GM21526 (cell line): Measurements from ENCODE around the gene EXOC6B.
"Not testable (repeated sequence)": the region's sequence is repeated elsewhere in the genome, so short reads cannot be mapped to it uniquely, and the experiment has no call there.

ENCODE experiments used
- ATAC-seq: cut with Tn5 transposase; IDR thresholded peaks from one replicate; pipeline ENCODE4 v1.9.1; 2021; ENCODE audit warnings: moderate library complexity; ENCODE audit not compliant: unreplicated experiment, low FRiP score

EXOC6B gene

DNA sequence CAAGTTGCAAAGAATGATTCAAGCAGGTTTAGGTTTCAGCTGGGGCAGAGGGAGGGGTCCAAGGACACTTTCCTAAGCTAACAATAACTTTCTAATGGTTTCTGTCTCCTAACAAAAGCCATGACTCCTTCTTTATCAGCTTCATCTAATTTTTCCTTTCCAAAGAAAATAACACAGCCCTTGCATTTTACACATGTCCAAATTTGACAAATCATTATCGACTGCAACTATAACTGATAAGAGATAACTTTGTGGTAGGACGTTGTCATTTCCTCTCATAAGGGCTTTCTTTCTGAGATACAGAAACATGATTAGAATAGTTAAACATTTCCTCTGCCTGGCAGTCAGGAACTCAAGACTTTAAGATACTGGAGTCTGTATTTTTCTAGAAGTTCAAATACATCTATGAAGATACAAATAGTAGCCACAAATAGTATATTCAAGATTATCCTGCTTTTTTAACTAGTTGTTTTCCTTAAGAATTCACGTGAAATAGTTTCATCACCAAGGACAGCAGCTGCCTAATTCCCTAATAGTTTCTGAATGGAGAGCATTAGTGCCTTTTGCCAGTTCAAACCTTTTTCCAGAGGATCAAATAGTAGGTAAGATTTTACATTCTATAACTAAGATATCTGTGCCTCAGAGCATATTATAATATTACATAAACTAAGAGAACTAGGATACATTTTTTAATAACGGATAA lies 263.2 kb downstream of the EXOC6B start:
- no peak for ATAC-seq

- ATAC-seq, result no peak
These were observed 264.1 kb downstream of the EXOC6B start for GRCh38 chr2:72561621-72562318.

DNA sequence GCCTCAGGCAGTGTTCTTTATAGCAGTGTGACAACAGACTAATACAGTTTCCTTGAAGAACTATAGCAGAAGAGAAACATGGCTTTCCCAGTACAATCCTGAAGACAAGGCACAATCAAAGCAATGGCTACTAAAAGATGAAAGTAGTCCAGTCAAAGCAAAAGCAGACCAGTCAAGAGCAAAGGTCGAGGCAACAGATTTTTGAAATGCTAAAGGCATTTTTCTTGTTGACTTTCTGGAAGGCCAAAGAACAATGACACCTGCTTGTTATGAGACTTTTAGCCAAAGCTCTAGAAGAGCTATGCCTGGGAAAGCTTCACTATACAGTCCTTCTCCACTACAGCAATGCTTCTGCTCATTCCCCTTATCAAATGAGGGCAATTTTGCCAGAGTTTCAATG lies 269.9 kb downstream of the EXOC6B start:
- no peak for ATAC-seq

- ATAC-seq, result not testable (repeated sequence)
These were observed 270.5 kb downstream of the EXOC6B start for GRCh38 chr2:72555363-72555762.

GRCh38 chr2:72554910-72555309 lies 270.9 kb downstream of the EXOC6B start:
- ATAC-seq, result not testable (repeated sequence)

DNA sequence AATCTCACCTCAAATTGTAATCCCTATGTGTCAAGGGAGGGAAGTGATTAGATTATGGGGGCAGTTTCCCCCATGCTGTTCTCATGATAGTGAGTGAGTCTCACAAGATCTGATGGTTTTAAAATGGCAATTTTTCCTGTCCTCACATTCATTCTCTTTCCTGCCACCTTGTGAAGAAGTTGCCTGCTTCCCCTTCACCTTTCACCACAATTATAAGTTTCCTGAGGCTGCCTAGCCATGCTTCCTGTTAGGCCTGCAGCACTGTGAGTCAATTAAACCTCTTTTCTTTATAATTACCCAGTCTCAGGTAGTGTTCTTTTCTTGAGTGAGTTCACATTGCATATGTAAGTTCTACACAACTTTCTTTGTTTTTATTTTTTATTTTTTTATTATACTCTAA lies 271.5 kb downstream of the EXOC6B start:
- ATAC-seq, result no peak

DNA sequence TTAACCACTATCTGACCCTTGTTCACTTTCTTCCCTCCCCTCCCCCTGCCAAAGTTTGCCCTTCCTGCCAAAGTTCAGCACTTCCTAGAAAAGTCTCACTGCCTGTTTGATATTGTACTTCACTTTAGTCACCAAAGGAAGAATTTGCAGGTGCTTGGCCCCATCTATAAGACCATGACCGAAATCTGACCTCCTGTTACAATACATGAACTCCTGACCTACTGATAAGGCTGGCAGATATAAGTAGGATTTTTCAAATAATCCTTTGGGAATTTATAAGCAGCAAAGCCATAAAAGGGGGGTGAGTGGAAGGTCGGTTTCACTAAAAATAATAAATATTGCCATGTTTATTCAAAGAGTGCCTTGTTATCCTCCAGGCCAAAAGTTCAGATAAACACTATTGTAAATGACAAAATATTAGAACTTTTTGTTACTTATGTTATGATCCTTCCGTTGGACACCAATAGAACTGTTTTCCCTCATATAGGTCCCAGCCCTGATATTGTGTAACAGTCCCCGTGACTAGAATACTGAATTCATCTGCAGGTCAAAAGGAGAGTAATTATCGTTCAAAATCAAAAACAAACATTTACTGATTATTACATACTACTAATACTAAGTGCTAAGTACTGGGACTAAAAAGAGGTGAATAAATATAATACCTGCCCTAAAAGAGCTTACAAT lies 277.6 kb downstream of the EXOC6B start:
- ATAC-seq, result no peak

DNA sequence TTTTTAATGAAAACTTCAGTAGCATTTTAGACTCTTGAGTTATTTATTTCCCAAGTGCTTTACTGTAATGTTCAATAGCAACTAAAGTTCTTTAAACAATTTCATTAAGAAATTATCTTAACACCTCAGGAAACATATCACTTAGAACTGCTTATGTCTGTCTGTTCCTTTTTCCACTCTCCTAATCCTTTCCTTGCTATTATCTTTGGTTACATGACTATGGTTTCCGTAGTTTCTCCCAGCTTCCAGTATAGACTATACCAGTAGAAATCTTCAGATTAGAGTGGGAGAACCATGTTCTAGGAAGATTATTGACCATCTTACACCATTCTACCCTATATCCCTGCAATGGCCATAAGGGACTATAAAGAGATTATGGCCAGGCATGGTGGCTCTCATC lies 280.0 kb downstream of the EXOC6B start:
- ATAC-seq, result no peak

DNA sequence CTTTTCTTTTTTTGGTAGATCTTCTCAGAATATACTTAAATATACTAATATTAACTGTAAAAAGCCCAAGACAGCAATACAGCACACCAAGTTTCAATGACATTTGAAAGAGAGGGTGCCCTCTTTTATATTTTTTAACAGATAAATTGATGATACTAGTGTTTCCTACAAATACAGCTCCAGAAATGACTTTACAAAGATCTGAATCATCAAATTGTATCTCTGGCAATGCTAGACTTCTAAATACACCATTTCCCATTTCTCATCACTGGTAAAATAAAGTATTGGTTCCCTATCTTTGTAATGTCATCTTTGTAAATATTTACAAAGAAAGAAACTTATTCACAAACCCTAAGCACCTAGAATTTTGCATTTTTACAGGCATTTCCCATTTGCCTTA lies 281.3 kb downstream of the EXOC6B start:
- ATAC-seq, result no peak

DNA sequence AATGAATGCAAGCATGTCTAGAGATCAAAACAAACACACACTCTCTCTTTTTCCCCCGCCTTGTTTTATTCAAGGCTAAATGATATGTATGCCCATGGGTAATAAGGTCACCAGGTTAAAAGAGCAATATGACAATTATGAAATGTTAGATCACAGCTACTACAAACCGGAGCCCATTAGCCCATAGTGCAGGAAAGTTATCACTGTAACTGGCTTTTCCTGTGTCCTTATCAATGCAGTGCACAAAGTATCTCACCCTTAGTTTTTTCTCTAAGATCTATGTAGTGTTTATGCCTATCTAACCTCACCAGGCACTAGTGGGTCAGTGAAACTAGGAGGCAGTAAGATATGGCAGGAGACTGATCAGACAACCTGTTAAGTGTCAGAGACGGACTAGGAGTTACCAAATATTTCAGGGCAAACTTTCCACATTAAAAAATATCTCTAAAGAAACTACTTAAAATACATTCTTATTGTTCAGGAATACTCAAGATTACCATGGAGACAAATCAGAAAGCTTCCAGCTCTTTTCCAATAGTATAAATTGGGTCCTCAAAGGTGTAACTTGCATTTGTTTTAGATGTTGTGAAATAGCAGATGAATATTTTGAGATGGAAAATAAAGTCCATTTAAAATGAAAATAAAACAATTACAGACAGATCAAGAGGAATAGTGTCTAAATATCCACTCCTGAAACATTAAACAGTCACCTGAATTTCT lies 282.2 kb downstream of the EXOC6B start:
- ATAC-seq, result no peak

- ATAC-seq, result no peak
These were observed 286.7 kb downstream of the EXOC6B start for GRCh38 chr2:72539071-72539552.

DNA sequence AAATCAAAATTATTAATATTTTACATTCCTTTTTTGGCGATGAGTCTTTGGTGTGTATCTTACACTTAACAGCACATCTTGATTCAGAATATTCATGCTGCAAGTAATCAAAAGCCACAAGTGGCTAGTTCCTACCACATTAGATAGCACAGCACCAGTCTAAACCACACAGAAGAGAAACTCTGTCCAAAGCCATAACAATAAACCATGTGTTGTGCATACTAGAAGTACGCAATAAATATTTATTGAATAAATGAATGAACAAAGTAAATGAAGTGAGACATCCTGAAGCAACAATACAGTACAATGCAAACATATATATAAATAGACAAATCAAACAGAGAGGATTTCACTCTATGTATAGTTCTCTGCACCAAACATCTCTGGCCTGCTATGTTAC lies 287.3 kb downstream of the EXOC6B start:
- ATAC-seq, result no peak

- ATAC-seq, result not testable (repeated sequence)
These were observed 290.2 kb downstream of the EXOC6B start for GRCh38 chr2:72535586-72535985.

DNA sequence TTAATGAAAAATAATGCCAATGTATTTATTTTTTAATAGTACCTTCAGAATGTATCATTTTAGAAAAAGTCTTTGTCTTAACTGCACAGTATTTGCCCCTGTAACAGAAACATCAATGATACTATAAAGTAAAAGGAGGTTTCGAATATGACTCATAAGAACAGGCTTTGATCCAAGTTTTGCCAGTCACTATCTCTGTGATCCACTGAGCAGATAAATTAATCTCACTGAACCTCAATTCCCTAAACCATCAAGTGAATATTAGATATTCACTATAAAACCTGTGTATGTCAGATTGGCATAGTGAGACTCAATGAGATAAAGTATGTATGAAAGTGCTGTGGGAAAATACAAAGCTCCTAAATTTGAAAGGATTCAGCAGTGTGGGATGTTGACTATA lies 292.1 kb downstream of the EXOC6B start:
- no peak for ATAC-seq

DNA sequence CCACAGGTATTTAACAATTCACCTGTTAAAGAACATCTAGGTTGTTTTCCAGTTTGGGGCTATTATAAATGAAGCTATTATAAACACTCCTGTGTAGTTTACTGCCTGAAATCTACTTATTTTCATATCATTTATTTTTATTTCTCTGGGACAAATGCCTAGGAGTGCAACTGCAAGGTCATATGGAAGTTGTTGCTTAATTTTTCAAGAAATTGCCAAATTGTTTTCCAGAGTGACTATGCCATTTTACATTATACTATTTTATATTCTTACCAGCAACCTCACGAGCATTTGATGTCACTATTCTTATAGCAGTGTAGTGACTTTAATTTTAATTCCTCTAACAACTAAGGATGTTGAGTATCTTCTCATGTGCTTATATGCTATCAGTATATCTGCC lies 298.4 kb downstream of the EXOC6B start:
- no peak for ATAC-seq

DNA sequence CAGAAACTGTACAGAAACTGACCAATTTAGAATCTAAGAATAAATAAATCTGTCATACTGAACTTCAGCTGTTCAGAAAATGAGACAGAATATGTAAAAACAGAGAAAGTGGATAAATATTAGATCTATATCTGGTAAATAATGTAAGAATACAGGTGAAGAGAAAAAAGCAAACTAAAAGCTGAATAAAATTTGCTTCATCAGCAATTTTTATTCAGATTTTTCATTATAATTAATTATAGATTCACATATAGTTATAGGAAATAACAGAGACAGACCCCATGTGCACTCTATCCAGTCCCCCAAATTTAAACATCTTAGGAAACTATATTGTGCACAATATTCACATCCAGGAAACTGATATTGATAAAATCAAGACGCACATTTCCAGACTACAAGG lies 299.2 kb downstream of the EXOC6B start:
- ATAC-seq, result no peak

DNA sequence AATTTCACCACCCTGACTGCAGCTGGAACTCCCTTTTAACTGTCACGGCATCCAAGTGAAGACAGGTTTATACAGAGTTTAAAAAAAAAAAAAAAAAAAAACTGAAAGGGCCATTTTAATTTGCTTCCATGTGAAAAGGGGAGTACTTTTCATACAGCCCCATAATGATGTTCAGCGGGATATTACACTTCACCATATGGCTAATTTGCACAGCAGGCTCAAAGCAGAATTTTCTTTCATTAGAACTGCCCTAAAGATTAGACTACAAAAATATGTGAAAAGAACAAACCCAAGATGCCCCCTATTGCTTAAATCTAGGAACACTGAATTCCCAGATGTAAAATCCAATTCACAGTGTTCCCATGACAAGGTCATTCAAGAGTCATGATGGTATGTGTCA lies 301.8 kb downstream of the EXOC6B start:
- no peak for ATAC-seq

GRCh38 chr2:72515696-72516095 lies 310.1 kb downstream of the EXOC6B start:
- ATAC-seq, result no peak

DNA sequence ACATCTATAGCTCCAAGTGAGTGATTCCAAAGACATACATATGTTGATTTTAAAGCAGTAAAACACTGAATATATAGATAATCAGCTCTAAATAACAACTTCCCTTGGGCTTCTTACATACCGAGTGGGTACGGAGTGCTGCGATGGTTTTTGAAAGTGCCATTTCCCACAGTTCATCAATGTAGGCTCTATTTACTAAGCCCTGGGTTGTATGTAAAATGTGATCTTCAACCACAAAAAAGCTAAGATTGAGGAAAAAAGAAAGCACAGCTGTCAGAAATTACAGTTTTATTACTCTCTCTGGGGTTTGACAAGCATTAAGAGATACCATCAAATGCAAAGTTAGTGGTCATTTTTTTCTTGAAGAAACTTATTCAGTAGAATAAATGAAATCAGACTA lies 312.8 kb downstream of the EXOC6B start:
- no peak for ATAC-seq

DNA sequence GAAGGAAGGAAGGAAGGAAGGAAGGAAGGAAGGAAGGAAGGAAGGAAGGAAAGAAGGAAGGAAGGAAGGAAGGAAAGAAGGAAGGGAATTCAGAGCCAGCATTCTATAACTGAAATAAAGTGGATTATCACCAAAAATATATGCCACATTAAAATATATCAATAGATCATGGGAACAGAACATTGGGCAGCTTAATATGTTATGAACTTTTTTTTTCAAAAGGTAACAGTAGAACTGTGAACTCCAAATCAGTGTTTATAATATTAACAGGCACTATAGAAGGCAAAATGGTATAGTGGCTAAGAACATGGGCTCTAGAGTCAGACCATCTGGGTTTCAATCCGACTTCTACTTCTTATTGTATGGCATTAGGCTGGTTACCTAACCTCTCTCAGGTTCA lies 313.5 kb downstream of the EXOC6B start:
- ATAC-seq, result no peak

GRCh38 chr2:72511906-72512305 lies 313.9 kb downstream of the EXOC6B start:
- ATAC-seq, result no peak
